Iris pigment epithelial cell (primary cell): ENCODE results near the gene CNTN5.

Experiments used
- DNase-seq: peaks from one replicate; pipeline ENCODE4 v3.0.0-alpha.2; 2011; ENCODE audit warnings: low read depth

Gene CNTN5

DNA sequence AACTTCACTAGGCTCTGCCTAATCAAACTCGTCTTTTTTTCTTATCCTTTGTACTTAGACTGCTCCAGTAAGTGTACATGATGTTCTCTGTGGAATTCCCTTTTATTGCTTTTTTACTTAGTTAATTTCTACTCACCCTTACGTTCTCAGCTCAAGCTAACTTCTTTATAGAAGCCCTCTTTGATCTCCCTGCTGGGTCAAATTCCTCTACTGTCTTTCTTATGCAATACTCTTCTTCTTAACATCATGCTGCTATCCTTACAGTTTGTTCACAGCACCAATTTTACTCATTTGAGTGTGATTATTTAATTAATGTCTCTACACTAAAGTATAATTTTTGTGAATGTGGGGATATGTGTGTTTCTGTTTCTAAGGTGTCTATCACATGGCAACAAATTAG lies 498.3 kb downstream of the CNTN5 start:
- DNase-seq = peak; percentile 25

DNA sequence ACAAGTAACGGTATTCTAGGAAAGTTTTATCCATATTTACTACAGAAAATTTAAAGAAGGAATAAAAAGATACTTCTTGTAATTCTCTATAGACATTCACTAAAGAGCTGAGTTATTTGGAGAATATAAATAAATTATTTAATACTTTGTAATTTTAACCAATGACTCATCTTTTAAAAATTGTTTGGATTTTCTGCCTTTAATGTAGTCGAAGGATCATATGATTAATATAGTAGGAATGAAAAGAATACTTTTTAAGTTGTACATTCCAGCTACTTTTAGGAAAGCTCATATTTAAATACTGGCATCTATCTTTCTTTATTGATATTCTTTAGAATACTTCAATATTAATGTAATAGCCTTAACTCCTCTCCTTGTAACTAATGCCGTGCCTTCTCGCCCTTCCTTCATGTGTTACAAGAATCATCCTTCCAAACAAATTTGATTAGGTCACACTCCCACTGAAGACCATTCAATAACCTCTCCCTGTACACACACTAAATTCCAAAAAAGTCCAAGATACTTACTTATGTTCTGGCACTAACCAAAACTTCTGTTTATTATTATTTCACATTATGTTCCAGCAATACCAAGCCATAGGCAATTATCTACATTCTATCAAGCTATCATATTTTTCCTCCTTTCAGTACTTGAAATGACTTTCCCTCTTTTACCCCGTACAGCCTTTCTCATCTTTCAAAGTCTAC lies 501.9 kb downstream of the CNTN5 start:
- peak; percentile 34 for DNase-seq

DNA sequence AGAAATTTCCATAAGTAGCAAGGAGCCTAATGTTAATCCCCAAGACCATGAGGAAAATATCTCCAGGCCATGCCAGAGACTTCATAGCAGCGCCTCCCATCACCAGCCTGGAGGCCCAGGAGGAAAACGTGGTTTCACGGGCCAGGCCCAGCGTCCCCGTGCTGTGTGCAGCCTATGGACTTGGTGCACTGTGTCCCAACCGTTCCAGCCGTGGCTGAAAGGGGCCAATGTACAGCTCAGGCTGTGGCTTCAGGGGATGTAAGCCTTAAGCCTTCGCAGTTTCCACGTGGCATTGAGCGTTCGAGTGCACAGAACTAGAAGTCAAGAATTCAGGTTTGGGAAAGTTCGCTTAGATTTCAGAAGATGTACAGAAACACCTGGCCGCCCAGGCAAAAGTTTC lies 510.7 kb downstream of the CNTN5 start:
- no peak for DNase-seq

GRCh38 chr11:99534812-99535211 lies 514.1 kb downstream of the CNTN5 start:
- peak; percentile 70 for DNase-seq

DNA sequence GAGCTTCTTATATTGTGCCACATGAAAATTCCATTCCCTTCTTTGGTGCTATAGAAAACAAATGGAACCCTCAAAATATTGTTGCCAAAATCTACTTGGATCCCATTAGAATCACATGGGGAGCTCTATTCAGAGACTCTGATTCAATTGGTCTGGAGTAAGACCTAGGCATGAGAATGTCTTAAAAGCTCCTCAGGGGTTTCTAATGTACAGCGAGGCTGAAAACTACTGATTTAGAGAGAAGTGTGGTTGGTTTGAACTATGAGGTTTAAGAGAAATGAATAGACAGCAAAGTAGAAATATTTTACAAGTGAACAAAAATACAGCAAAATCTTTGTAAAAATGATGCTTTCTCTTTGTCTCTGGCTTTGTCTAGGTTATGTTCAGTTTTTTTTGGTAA lies 514.7 kb downstream of the CNTN5 start:
- no peak for DNase-seq

DNA sequence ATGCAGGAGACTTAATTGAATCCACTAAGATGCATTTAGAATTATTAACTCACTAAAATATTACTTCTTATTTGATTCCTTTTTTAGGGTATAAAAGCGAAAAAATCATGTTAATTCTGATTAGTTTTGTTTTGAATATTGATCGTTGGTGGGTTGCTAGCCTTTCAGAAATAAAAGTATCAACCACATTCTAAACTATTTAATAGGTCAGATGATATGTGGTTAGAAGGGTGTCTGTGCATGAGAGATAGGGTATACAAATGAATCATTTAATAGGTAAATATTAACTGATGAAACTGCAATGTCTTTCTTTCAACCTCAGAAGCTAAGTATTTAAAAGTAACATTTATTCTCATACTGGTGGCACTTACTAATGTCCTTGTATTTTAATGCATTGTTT lies 515.1 kb downstream of the CNTN5 start:
- no peak for DNase-seq

DNA sequence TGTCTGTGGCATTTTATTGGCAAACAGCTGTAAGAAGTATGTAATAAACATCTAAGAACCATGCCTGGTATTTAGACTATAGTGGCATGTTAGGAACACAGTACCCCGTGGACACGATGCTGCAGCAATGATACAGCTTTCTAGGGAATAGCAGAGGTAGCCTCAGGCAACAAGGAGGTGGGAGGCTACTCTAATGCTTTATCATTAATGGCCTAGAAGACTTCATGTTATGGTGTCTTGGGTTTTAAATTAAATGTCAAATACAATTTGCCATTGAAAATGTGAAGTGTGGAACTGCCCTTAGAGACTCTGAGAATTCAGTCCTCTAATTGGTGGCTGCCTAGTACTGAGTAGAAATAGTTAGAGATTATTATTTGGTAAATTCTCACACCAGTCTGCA lies 516.9 kb downstream of the CNTN5 start:
- no peak for DNase-seq

GRCh38 chr11:99545616-99546015 lies 524.9 kb downstream of the CNTN5 start:
- DNase-seq = no peak

DNA sequence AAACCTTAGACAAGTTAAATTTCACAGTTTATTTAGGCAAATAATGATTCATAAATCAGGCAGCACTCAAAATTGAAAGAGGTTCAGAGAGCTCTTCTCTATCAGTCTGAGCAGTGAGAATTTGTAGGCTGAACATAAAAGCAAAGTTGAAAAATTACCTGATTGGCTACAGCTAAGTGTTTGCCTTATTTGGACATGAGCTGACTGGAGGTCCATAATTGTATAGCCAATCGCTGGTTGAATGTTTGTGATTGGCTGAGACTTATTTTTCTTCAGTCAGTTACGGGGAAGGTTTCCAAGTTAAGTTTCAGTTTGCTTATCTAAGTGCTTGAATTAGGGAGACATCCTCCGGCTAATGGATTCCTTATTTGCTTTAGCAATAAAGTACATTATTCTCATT lies 527.5 kb downstream of the CNTN5 start:
- DNase-seq = no peak

DNA sequence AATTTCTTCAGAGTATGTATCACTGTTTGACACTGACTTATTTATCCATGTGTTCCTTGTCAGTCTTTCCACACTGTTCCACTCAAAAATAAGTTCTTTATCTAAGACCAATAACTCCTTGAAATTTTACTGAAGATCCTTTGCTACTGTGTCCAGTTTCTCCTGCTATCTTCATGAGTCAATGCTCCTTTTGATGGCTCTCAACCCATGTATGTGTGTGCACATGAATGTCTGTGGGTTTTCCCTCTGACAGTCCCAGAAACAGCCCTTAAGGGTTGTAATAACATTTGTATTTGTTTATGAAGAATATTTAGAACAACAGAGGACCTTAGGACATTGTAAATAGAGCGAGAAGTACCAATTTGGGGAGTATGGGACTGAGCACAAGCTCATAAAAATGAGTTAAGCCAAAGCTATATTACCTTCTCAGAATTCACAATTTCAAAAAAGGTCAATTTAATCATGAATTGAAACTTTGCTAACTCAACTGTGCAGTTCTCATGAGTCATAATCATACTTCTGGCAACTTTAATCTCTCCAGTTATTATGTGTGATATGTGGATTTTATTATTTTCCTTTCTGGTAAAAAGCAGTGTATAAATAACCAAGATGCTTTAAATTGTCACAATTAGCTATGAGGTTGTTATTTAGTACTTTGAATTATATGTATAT lies 533.6 kb downstream of the CNTN5 start:
- peak; percentile 31 for DNase-seq

DNA sequence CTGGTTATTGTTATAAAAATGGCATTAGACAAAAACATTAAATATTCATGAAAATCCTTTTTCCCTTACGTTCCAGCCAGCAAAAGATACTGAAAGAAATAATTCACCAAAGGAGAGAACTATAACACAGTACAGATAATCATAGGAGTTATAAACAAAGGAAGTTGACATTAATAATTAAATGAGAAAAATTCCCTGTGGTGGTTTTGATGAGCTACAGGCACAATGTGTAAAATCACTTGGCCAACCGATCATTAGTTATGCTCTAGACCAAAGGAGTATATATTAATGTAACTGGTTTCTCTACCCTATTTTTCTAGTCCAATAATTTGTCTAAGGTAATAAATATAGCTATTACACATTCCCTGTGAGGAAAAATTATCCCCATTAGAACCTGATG lies 534.7 kb downstream of the CNTN5 start:
- DNase-seq = no peak

- DNase-seq = no peak
These were observed 544.6 kb downstream of the CNTN5 start for GRCh38 chr11:99565333-99565732.

GRCh38 chr11:99567334-99567956 lies 546.7 kb downstream of the CNTN5 start:
- DNase-seq = no peak

GRCh38 chr11:99568808-99569207 lies 548.1 kb downstream of the CNTN5 start:
- no peak for DNase-seq

GRCh38 chr11:99571094-99571493 lies 550.3 kb downstream of the CNTN5 start:
- DNase-seq = no peak

DNA sequence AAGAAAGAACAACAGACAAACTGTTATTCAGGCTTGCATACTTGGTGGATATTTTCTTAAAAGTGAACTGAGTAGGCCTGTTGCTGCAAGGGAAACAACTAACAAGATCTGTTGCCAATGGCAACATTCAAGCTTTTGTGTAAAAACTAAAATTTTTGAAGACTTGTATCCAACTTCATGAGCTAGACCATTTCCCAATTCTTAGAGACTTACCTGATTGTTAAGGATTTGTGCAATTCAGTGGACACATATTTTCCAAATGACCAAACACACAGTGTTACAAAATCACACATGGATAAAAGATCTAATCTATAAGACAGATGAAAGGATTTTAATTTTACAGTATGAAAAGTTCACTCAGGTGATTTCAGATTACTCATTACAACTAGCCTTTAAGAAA lies 564.1 kb downstream of the CNTN5 start:
- DNase-seq = no peak

DNA sequence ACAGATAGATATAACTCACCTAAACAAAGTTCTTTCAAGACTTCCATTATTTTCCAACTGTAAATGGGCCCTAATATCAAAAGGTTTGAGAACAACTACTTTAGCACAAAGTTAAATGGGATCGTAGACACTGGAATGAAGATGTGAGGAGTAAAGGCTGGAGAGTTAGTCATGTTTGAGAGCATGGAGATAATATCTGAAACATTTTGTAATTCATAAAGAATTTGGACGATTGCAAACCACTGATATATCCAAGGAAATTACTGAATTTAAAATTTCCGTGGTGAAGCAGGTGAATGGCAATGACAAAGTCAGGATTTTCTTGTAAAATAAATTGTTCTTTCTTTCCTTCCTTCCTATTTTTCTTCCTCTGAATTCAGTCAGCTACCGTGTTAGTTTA lies 564.9 kb downstream of the CNTN5 start:
- DNase-seq = peak; percentile 42

DNA sequence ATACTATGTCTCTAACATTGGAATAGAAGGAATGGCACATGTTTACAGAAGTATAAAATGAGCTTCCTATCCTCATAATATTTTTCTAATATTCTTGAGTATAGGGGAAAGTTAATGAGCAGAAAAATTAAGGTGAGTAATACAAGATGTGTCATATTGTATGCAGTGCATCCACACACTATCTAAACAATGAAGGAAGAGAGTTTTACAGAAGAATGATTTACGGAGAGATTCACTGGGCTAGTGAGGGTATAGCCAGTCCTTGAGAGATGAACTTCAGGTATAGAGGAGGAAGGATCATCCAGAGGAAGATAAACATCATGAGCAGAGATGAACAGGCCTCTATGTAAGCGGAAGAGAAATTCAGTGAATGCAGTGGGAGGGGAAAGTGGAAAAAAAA lies 569.0 kb downstream of the CNTN5 start:
- DNase-seq = no peak

DNA sequence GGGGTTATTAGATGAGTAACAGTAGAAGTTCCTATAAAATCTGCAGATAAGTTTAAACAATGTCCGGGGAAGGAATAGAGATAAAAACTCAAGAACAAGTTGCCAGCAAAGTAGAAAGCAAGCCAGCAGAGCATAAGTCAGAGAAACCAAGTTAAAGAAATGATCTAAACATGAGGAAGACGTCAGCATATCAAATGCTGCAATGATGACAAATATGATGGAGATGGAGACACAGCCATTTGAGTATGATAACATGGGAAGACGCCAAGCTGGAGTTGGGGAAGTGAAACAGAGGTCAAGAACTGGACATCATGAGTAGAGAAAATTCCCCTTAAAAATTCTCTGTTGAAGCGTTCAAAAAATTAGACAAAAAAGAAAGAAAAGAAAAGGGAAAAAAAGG lies 571.5 kb downstream of the CNTN5 start:
- DNase-seq = peak; percentile 21

DNA sequence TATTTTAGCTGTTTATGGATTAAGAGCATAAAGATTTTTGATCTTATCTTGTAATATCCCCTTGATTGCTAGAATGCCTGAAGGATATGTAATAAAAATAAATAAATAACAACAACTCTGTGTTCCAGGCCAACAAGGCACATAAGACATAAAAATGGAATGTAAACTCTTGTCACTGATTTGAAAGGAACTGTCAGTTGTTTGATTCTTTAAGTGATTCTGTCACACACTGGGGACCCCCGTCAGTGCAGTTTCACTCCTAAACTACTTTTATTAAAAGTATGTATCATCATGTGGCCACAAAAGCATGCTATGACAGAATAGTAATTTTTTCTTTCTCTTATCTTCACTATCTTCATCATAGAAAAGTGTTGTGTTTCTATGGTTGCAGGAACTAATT lies 572.4 kb downstream of the CNTN5 start:
- DNase-seq = no peak

DNA sequence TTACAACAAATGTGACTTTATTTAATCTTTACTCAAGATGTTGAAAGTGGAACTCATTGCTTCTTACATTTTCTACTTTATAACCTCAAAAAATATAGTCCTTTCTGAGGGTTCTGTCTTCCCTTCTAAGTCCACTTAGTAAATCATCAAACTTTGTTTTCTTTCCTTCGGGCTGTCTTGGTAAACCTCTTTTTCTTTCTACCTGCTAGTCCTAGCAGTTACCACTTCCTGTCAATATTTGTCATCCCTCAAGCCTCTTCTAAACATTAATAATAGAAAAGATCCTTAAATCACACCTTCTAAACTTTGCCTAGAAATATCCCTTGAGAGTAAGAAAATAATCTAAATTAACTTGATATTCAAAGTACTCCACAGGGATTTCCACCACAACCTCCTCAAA lies 580.4 kb downstream of the CNTN5 start:
- no peak for DNase-seq

GRCh38 chr11:99614352-99614751 lies 593.6 kb downstream of the CNTN5 start:
- no peak for DNase-seq

DNA sequence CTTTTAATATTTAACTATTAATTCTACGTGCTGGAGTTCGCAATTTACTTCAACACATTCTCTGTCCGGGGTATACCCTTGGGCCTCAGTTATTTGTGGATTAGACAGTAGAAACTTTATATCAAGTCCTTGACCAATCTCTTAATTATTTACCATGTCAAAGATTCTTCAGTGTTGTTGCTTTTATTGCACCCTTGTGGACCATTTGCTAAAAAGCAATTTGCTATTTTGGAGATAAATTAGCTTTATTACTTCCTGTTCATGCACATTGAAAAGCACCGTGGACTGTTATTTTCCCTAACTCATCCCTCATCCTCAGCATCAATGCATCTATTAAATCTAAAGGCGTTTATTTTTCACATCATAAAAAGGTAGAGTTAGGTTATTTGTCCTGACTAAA lies 609.9 kb downstream of the CNTN5 start:
- DNase-seq = no peak

GRCh38 chr11:99631618-99632017 lies 610.9 kb downstream of the CNTN5 start:
- DNase-seq = no peak
